GM20000 (cell line): Measurements from ENCODE around the gene SCD.
A peak's percentile ranks its signal among the peaks of the same experiment; 100 is the strongest.
"Not testable (repeated sequence)": the region's sequence is repeated elsewhere in the genome, so short reads cannot be mapped to it uniquely, and the experiment has no call there.

ENCODE experiments used
- DNase-seq: peaks from one replicate; pipeline ENCODE4 v3.0.0; 2012; ENCODE audit warnings: low spot score
- CTCF ChIP-seq: IDR thresholded peaks from 2 replicates; pipeline ENCODE4 v1.5.1; 2012; ENCODE audit warnings: mild to moderate bottlenecking, control low read depth; ENCODE audit errors: extremely low read depth, missing control alignments

SCD gene

DNA sequence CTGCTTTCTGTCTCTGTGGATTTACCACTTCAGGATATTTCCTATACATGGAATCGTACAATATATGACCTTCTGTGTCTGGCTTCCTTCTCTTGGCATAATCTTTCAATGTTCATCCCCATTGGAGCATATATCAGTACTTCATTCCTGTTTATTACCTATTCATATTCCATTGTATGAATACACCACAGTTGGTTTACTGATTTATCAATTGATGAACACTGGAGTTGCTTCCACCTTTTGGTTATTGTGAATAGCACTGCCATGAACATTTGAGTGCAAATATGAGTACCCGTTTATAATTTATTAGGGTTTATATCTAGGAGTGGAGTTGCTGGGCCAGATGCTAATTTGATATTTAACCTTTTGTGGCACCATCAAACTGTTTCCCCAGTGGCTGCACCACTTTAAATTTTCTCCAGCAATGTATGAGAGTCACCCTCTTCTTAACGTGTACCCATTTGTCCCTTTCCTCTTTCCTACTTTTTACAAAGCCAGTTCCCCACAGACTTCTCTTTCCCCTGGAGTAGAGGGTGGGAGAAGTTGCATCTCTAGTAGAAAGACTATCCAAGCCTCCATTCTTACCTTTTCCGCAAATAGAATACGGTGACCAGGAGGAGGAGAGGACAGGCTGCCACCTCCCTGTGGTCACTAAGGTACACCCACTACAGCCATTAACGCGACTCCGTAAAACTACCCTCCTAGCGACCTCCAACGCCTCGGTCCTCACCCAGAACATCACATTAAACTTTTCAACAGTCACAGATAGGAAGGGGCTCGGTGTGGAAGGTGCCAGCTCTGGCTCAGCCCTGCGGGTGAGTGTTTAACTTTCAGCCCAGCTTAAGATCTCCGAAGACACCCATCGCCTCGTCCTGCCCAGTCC, 25.6 kb downstream of the SCD start:
- TF ChIP-seq CTCF: no peak

GRCh38 chr10:100373298-100374199, 26.5 kb downstream of the SCD start:
- DNase-seq: peak; percentile 89

More for the DNA sequence above, 25.6 kb downstream of the SCD start:
- DNase-seq: no peak

DNA sequence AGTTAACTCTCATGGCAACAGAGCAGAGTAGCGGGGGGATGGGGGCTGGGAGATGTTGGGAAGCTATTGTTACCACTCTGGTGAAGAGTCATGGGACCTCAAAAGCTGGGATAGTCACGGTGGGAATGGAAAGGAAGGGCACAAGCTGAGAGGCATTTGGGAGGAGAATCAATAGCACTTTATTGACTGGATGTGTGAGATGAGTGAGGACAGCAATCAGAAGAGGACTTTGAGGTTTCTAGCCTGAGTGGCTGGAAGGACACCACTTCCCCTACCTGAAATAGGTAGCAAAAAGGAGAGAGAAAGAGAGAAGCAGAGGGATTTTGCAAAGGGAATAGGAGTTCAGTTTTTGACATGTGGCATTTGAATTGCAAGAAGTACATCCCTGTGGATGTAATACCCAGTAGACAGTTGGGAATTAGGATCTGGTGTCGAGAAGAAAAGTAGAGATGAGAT, 27.2 kb downstream of the SCD start:
- no peak for TF ChIP-seq CTCF

More at GRCh38 chr10:100373298-100374199, 26.5 kb downstream of the SCD start:
- no peak for TF ChIP-seq CTCF

GRCh38 chr10:100374677-100375353, 27.8 kb downstream of the SCD start:
- DNase-seq: not testable (repeated sequence)

More for the DNA sequence above, 27.2 kb downstream of the SCD start:
- no peak for DNase-seq

- not testable (repeated sequence) for DNase-seq
Measured at GRCh38 chr10:100376656-100377055, 29.6 kb downstream of the SCD start.

GRCh38 chr10:100377830-100378229, 30.8 kb downstream of the SCD start:
- DNase-seq: no peak
- TF ChIP-seq CTCF: no peak

DNA sequence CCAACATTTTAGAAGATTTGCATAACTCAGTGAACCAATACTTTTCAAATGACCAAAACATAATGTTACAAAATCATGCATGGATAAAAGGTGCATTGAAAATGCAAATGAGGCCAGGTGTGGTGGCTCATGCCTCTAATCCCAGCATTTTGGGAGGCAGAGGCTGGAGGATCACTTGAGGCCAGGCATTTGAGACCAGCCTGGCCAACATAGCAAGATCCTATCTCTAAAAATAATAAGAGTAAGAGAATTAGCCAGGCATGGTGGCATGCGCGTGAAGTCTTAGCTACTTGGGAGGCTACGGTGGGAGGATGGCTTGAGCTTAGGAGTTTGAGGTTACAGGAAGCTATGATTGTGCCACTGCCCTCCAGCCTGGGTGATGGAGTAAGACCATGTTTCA, 33.4 kb downstream of the SCD start:
- TF ChIP-seq CTCF: no peak
- DNase-seq: no peak

DNA sequence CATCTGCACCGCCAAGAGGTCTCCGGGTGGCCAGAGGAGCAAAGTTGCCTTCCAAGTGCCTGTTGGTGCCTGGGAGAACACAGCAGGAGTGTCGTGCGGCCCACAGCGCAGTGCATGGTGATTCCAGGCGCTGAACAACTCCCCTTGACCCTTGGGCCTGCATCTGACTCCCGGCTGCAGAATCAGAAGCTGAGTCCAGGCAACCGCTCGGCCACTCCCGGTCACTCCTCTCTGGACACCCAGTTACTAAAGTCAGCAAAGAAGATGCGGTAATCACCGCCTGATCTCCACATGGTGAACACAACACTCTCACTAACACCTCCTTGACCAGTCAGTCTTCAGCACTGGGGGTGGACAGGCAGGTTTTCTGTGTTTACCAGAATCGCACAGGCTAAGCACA, 35.5 kb downstream of the SCD start:
- DNase-seq: no peak
- no peak for TF ChIP-seq CTCF
